Urinary bladder (tissue), 4 donors: ENCODE results near the gene ARHGAP26. TPM values are rescaled to one million over a fixed set of nuclear protein-coding genes. Genes with fewer than 3 reads are reported as not detected.
"Not testable (repeated sequence)": the region's sequence is repeated elsewhere in the genome, so short reads cannot be mapped to it uniquely, and the experiment has no call there.

ENCODE experiments used
- DNase-seq: peaks from one replicate; pipeline ENCODE4 v3.0.0-alpha.2; 2015; ENCODE audit errors: extremely low spot score
- H3K27ac ChIP-seq: one replicate; pipeline ENCODE4 v1.5.1; 2013; ENCODE audit warnings: low read depth, mild to moderate bottlenecking, moderate library complexity
- H3K36me3 ChIP-seq: one replicate; pipeline ENCODE4 v1.6.1; 2013; ENCODE audit warnings: mild to moderate bottlenecking, moderate library complexity; ENCODE audit not compliant: insufficient read depth
- H3K4me1 ChIP-seq: one replicate; pipeline ENCODE4 v1.6.1; 2013; ENCODE audit warnings: mild to moderate bottlenecking, moderate library complexity; ENCODE audit not compliant: insufficient read depth
- H3K4me3 ChIP-seq: one replicate; pipeline ENCODE4 v1.5.1; 2013; ENCODE audit warnings: low read depth, low read length
- WGBS: extraction: QIAGEN DNeasy Blood & Tissue Kit; methylation state at CpG from one replicate; pipeline ENCODE4 v1.1.7; 2013; 5-methylcytosine and 5-hydroxymethylcytosine counted together
- polyA plus RNA-seq: library from polyadenylated mRNA; stranded (reverse); fragments of 200-250 nt; gene quantifications from one replicate; pipeline ENCODE4 v1.2.3, GENCODE V29; 2013
- total RNA-seq: library from RNA; depleted of rRNA; stranded (reverse); fragments of >200 nt; gene quantifications from one replicate; pipeline ENCODE4 v1.2.3, GENCODE V29; 2014
- donor health status: healthy with polysubstance abuse.
- donor health status: healthy.

The ARHGAP26 gene
- total and polyA plus RNA-seq, 2 donors, result 5.7 to 54.2 TPM

- Histone ChIP-seq H3K27ac (no peak overlapping the region), H3K4me3 (no peak overlapping the region), H3K4me1 (peaks cover 1% of the 10 kb centered on the region), H3K36me3 (no peaks in the 10 kb centered on the region)
- no peak for DNase-seq
- WGBS, result 86% methylated on average over 6 of the region's 6 CpGs
Observed at GRCh38 chr5:142998316-142999020, 228.3 kb downstream of the ARHGAP26 start.

- WGBS, result 89% methylated on average over 1 of the region's 1 CpG
- not testable (repeated sequence) for H3K4me1 ChIP-seq, H3K36me3 ChIP-seq, H3K27ac ChIP-seq, DNase-seq, H3K4me3 ChIP-seq
Observed at GRCh38 chr5:143000551-143000950, 230.4 kb downstream of the ARHGAP26 start.

- H3K4me1 ChIP-seq, result peaks cover 1% of the 10 kb centered on the region
- WGBS, result 60% methylated on average over 8 of the region's 8 CpGs
- H3K4me3 ChIP-seq, result no peak overlapping the region
- H3K36me3 ChIP-seq, result no peaks in the 10 kb centered on the region
- peak overlapping the region; percentile 35 for H3K27ac ChIP-seq
- DNase-seq, result no peak
Observed at GRCh38 chr5:143001764-143002351, 231.7 kb downstream of the ARHGAP26 start.

- Histone ChIP-seq H3K36me3 (no peaks in the 10 kb centered on the region), H3K27ac (no peak overlapping the region), H3K4me3 (no peak overlapping the region), H3K4me1 (peaks cover 1% of the 10 kb centered on the region)
- no peak for DNase-seq
- WGBS, result 43% methylated on average over 7 of the region's 7 CpGs
Observed at GRCh38 chr5:143002459-143003327, 232.5 kb downstream of the ARHGAP26 start.

GRCh38 chr5:143003328-143003636 is 233.1 kb downstream of the ARHGAP26 start:
- WGBS, result 83% methylated on average over 3 of the region's 3 CpGs
- H3K27ac ChIP-seq, result no peak overlapping the region

GRCh38 chr5:143004361-143005145 is 234.4 kb downstream of the ARHGAP26 start:
- Histone ChIP-seq H3K36me3 (no peaks in the 10 kb centered on the region), H3K4me3 (no peak overlapping the region), H3K27ac (no peak overlapping the region), H3K4me1 (peaks cover 4% of the 10 kb centered on the region)
- WGBS, result 70% methylated on average over 4 of the region's 4 CpGs
- no peak for DNase-seq

More at GRCh38 chr5:143003328-143003636, 233.1 kb downstream of the ARHGAP26 start:
- H3K4me1 ChIP-seq, result peaks cover 1% of the 10 kb centered on the region
- no peaks in the 10 kb centered on the region for H3K36me3 ChIP-seq
- no peak overlapping the region for H3K4me3 ChIP-seq
- no peak for DNase-seq

GRCh38 chr5:143006501-143006900 is 236.3 kb downstream of the ARHGAP26 start:
- DNase-seq, result no peak
- H3K27ac ChIP-seq, result no peak overlapping the region
- H3K4me3 ChIP-seq, result no peak overlapping the region
- H3K4me1 ChIP-seq, result peaks cover 4% of the 10 kb centered on the region
- H3K36me3 ChIP-seq, result no peaks in the 10 kb centered on the region

- no peak overlapping the region for H3K4me3 ChIP-seq
- peaks cover 3% of the 10 kb centered on the region for H3K4me1 ChIP-seq
- no peak for DNase-seq
- no peak overlapping the region for H3K27ac ChIP-seq
- H3K36me3 ChIP-seq, result no peaks in the 10 kb centered on the region
- 96% methylated on average over 2 of the region's 2 CpGs for WGBS
Observed at GRCh38 chr5:143008032-143008431, 237.9 kb downstream of the ARHGAP26 start.

GRCh38 chr5:143008809-143009521 is 238.8 kb downstream of the ARHGAP26 start:
- peaks cover 3% of the 10 kb centered on the region for H3K4me1 ChIP-seq
- no peak for DNase-seq
- no peaks in the 10 kb centered on the region for H3K36me3 ChIP-seq
- no peak overlapping the region for H3K4me3 ChIP-seq
- WGBS, result 82% methylated on average over 10 of the region's 10 CpGs
- H3K27ac ChIP-seq, result no peak overlapping the region

- Histone ChIP-seq H3K27ac (no peak overlapping the region), H3K4me1 (peaks cover 3% of the 10 kb centered on the region), H3K36me3 (peaks cover 3% of the 10 kb centered on the region), H3K4me3 (no peak overlapping the region)
- DNase-seq, result no peak
- WGBS, result 97% methylated on average over 1 of the region's 1 CpG
Observed at GRCh38 chr5:143010351-143010750, 240.2 kb downstream of the ARHGAP26 start.

GRCh38 chr5:143011585-143011984 is 241.4 kb downstream of the ARHGAP26 start:
- peaks cover 3% of the 10 kb centered on the region for H3K4me1 ChIP-seq
- WGBS, result 68% methylated on average over 2 of the region's 2 CpGs

GRCh38 chr5:143013176-143013891 is 243.2 kb downstream of the ARHGAP26 start:
- H3K4me3 ChIP-seq, result no peak overlapping the region
- H3K27ac ChIP-seq, result no peak overlapping the region
- peaks cover 3% of the 10 kb centered on the region for H3K36me3 ChIP-seq
- H3K4me1 ChIP-seq, result peaks cover 3% of the 10 kb centered on the region
- DNase-seq, result no peak
- WGBS, result 94% methylated on average over 4 of the region's 4 CpGs

More at GRCh38 chr5:143011585-143011984, 241.4 kb downstream of the ARHGAP26 start:
- no peak overlapping the region for H3K4me3 ChIP-seq
- H3K36me3 ChIP-seq, result peaks cover 3% of the 10 kb centered on the region
- DNase-seq, result no peak
- no peak overlapping the region for H3K27ac ChIP-seq
